Psoas muscle (tissue), 8 donors: ENCODE results near the gene RFPL2. TPM values are rescaled to one million over a fixed set of nuclear protein-coding genes. Genes with fewer than 3 reads are reported as not detected.
A peak's percentile ranks its signal among the peaks of the same experiment; 100 is the strongest.

ENCODE experiments used
- ATAC-seq, 4 donors: fragments of 200-7000 bp; cut with Tn5 transposase; one replicate each; pipeline ENCODE4 v1.9.1; 2020; ENCODE audit warnings: moderate library complexity in 3 of 4, mild to moderate bottlenecking in 2 of 4
- DNase-seq, 2 donors: peaks; one replicate each; pipeline ENCODE4 v3.0.0-alpha.2; 2020
- H3K27ac ChIP-seq: fragments of 200-600 bp; one replicate; pipeline ENCODE4 v1.8.0; 2022
- H3K27me3 ChIP-seq, 3 donors: fragments of 200-600 bp in 1 of 3; one replicate each; pipeline versions ENCODE4 v1.6.1 to v1.8.0; 2013 to 2022; ENCODE audit warnings: low read length in 2 of 3, mild to moderate bottlenecking in 2 of 3, moderate library complexity in 1 of 3; ENCODE audit not compliant: insufficient read depth in 3 of 3
- H3K36me3 ChIP-seq, 2 donors: fragments of 200-600 bp in 1 of 2; one replicate each; pipeline versions ENCODE4 v1.6.1 to v1.8.0; 2013 to 2022; ENCODE audit warnings: low read depth in 1 of 2, mild to moderate bottlenecking in 1 of 2, moderate library complexity in 1 of 2; ENCODE audit not compliant: insufficient read depth in 1 of 2
- H3K4me1 ChIP-seq: fragments of 200-600 bp; one replicate; pipeline ENCODE4 v1.8.0; 2022
- H3K4me3 ChIP-seq: fragments of 200-600 bp; one replicate; pipeline ENCODE4 v1.8.0; 2022; ENCODE audit warnings: mild to moderate bottlenecking
- H3K9me3 ChIP-seq: fragments of 200-600 bp; one replicate; pipeline ENCODE4 v1.8.0; 2022
- CTCF ChIP-seq: fragments of 200-600 bp; IDR thresholded peaks from one replicate; pipeline ENCODE4 v1.8.0; 2022; ENCODE audit warnings: antibody characterized with exemption
- WGBS, 3 donors: extraction: QIAGEN DNeasy Blood & Tissue Kit; methylation state at CpG; one replicate each; pipeline versions ENCODE4 v1.1.6 to v1.1.7; 2013; 5-methylcytosine and 5-hydroxymethylcytosine counted together
- intact Hi-C, 2 donors: fragments of 100-400 bp; cut with DNase I; formaldehyde crosslinking; loops; one replicate each; pipeline versions ENCODE4 v1.11.0 to v1.14.2; 2022
- long read RNA-seq, 2 donors: library from polyadenylated mRNA; unstranded; transcript quantifications; one replicate each; pipeline ENCODE4 v2.0.0, GENCODE V29; 2021
- polyA plus RNA-seq, 3 donors: library from polyadenylated mRNA; stranded (reverse); fragments of 200-250 nt; gene quantifications; one replicate each; pipeline ENCODE4 v1.2.3, GENCODE V29; 2013
- total RNA-seq, 4 donors: library from RNA; stranded (reverse); fragmentation: NEBNext Ultra II Directional in 2 of 4; extraction: Animal tissue kit (Norgen Biotek cat#: 25700) in 2 of 4; gene quantifications; one replicate each; pipeline versions ENCODE4 v1.2.1 to v1.2.4, GENCODE V29; 2021 to 2023
- donor health status: healthy with polysubstance abuse.
- donor health status: DM: no; HTN: no; CAD: no; lungs with moderate emphysema.
- donor health status: Bipolar disorder and iron deficiency.
- donor health status: healthy.
- donor health status: DM: yes; HTN: yes; CAD: no.
- donor health status: DM: no; HTN: no; CAD: no.
- donor health status: DM: no; HTN: no; CAD: no.
- donor health status: DM: yes; HTN: yes; CAD: no.

Gene RFPL2
- not detected for total RNA-seq
- polyA plus RNA-seq: not detected
- long read RNA-seq, donor 1: 0 reads
- long read RNA-seq, donor 2: 0 reads

GRCh38 chr22:32204856-32205722 lies at the start of gene RFPL2:
Gene RFPL2 (minus strand): TSS chr22:32205073. CDS start chr22:32202451, 2,622 bp downstream.
- intact Hi-C loops: loop anchor here in 1 of 2 donors (10.0 kb wide), 1 partner anchor 230 kb away; no protein-coding TSS in a partner anchor
- Histone ChIP-seq H3K27ac (no peak within 1 kb of the TSS), H3K36me3 (no peaks in the 10 kb centered on the region), H3K9me3 (no peaks in the 10 kb centered on the region), H3K27me3 (peaks cover 0 to 24% (median 5%) of the 10 kb centered on the region in 3 donors), H3K4me1 (no peaks in the 10 kb centered on the region), H3K4me3 (no peak within 1 kb of the TSS)
- peak in 1 of 4 donors; percentile 46 for ATAC-seq
- WGBS, 3 donors: 57 to 74% (median 70%) methylated on average over 38 to 41 of the region's 41 CpGs
- no peak for TF ChIP-seq CTCF
- DNase-seq: peak in 1 of 2 donors; percentile 29

DNA sequence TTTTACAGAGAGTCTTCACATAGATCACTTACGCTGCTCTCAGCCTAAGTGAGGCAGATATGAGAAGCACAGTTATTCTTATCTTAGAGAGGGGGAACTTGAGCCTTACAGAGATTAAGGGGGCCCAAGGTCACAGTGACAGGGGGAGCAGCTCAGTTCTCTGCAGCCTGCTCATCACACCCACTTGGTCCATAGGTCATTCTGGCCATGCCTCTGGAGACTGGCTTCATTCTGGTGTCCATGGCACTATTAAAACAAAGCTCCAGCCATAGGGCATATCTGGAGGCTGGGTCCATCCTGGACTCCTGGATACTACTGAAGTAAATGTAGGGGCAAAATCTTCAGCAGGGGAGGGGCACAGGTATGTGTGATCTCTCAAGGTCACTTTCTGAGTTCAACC lies 44.4 kb upstream of the RFPL2 start:
- intact Hi-C loops: no loop called here
- Histone ChIP-seq H3K27ac (no peak overlapping the region), H3K9me3 (no peaks in the 10 kb centered on the region), H3K4me1 (no peaks in the 10 kb centered on the region), H3K4me3 (no peak overlapping the region), H3K27me3 (peaks cover 0 to 3% (median 0%) of the 10 kb centered on the region in 3 donors), H3K36me3 (no peaks in the 10 kb centered on the region)
- DNase-seq: no peak
- no peak for ATAC-seq
- WGBS, 3 donors: 76 to 84% (median 83%) methylated on average over 1 of the region's 1 CpG
- TF ChIP-seq CTCF: no peak

DNA sequence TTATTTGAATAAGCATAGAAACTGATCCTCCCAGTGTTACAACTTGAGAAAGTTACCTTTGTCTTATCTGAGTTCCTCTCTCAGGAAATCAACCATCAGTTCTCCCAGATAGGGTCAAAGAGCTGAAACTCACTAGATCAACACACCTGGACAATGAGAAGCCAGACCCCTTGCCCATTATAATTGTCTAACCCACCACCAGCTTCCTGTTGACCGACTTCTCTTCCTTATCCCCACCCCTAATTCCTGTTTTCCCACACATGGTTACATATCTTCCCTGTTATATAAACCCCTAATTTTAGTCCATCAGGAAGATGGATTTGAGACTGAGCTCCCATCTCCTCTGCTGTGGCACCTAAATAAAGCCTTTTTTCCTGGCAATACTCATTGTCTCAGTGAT lies 43.4 kb upstream of the RFPL2 start:
- 44 to 62% (median 58%) methylated on average over 1 of the region's 1 CpG for WGBS, 3 donors
- intact Hi-C loops: no loop called here
- no peak for TF ChIP-seq CTCF

GRCh38 chr22:32246166-32246565 lies 41.3 kb upstream of the RFPL2 start:
- Histone ChIP-seq H3K4me3 (no peak overlapping the region), H3K27me3 (no peaks in the 10 kb centered on the region), H3K9me3 (no peaks in the 10 kb centered on the region), H3K36me3 (no peaks in the 10 kb centered on the region), H3K4me1 (no peaks in the 10 kb centered on the region), H3K27ac (no peak overlapping the region)
- no peak for TF ChIP-seq CTCF
- whole genome bisulfite sequencing, 3 donors: 74 to 82% (median 77%) methylated on average over 5 of the region's 5 CpGs
- intact Hi-C loops: no loop called here
- no peak for ATAC-seq
- no peak for DNase-seq

More for the DNA sequence above, 43.4 kb upstream of the RFPL2 start:
- Histone ChIP-seq H3K27me3 (no peaks in the 10 kb centered on the region), H3K4me1 (no peaks in the 10 kb centered on the region), H3K36me3 (no peaks in the 10 kb centered on the region), H3K9me3 (no peaks in the 10 kb centered on the region), H3K27ac (no peak overlapping the region), H3K4me3 (no peak overlapping the region)
- ATAC-seq (no peak), DNase-seq (no peak)
